HK-2 (cell line): ENCODE measurements around the gene SLC46A1.

Experiments used
- DNase-seq: peaks from one replicate; pipeline ENCODE4 v3.0.0-alpha.2; 2018; ENCODE audit not compliant: unreplicated experiment

SLC46A1 gene

DNA sequence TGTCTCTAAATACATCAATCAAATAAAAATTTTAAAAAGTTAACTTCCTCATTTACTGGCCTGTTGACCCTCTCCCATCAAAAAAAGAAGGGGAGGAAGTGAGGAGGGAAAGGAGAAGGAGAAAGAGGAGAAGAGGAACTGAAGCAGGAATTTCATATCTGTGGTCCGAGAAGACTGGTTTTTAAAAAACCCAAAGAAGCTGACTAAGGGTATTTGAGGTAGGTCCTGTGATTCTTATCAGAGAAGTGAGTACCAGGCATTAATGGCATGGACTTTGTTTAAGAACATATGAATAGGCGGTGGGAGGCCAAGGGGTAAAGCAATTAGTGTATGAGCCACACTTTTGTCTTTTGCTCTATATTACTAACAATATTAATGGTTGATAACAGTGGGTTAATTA, 2.0 kb downstream of the SLC46A1 start:
- no peak for DNase-seq

DNA sequence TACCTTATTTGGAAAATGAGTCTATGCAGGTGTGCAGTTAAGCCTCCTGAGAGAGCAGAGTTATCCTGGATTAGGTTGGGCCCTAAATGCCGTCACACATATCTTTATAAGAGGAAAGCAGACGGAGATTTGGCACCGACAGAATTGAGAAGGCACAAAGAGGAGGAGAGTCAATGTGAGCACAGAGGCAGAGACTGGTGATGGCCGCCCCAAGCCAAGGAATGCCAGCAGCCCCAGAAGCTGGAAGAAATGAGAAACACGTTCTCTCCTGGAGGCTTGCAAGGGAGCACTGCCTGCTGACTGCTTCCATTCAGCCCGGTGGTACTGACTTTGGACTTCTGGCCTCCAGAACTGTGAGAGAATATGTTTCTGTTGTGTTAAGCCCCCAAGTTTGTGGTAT, 3.2 kb downstream of the SLC46A1 start:
- DNase-seq = no peak

DNA sequence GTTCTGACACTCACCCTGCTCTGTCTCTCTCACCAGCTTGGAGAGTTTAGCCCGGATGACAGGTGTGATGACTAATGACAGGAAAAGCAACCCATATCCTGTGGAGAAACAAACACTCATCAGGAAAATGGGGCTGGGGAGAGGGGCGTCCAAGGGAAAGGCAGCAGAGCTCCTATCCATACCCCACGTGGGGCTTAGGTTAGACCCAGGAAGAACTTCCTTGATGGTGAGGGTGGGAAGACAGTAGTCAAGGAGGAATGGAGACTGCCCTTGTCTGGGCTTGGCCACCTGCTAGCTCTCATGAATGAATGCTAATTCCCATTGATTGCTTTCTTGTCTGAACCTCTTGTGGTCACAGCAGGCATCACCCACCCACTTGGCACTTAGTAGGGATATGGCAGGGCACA, 3.8 kb downstream of the SLC46A1 start:
- DNase-seq = no peak

DNA sequence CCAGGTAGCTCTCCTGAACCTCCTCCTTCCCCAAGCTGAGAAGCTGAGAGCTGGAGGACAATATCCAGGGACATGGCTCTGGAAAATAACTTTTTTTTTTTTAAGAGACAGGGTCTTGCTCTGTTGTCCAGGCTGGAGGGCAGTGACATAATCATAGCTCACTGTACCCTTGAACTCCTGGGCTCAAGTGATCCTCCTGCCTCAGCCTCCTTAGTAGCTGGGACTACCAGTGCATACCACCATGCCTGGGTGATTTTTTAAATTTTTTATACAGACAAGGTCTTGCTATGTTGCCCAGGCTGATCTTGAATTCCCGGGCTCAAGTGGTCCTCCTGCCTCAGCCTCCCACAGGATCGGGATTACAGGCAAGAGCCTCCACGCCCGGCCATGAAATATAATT, 6.2 kb downstream of the SLC46A1 start:
- DNase-seq = no peak

DNA sequence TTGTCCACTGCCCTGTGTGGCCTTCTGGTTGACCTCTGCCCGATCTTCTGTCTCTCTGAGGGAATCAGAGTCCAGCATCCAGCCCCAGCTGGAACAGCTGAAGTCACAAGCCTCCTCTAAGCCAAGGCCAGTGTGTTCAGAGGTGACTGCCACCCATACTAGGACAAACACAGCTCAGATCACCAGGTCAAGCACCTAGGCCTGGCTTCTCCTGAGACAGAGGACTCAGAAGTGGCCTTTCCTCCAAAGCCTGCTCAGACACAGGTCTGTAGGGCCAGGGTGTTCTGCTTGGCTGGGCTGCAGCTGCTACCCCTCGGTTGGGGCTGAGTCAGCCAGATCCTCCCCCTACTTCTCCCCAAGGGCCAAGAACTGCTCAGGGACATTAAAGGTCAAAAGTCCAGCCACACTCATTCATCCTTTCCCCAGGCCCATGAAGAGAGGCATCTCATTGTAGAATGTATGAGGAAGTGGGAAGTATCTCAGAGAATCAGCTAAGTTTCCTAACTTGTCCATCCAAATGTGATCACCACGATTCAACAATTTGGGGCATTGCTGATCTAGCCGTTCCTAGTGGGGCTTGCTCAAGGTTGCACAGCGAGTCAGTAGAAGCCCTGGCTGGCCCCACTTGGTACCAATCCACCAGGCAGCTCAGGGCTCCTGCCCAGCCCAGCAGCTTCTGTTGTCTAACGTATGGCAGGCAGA, 7.6 kb downstream of the SLC46A1 start:
- DNase-seq = peak; percentile 59

DNA sequence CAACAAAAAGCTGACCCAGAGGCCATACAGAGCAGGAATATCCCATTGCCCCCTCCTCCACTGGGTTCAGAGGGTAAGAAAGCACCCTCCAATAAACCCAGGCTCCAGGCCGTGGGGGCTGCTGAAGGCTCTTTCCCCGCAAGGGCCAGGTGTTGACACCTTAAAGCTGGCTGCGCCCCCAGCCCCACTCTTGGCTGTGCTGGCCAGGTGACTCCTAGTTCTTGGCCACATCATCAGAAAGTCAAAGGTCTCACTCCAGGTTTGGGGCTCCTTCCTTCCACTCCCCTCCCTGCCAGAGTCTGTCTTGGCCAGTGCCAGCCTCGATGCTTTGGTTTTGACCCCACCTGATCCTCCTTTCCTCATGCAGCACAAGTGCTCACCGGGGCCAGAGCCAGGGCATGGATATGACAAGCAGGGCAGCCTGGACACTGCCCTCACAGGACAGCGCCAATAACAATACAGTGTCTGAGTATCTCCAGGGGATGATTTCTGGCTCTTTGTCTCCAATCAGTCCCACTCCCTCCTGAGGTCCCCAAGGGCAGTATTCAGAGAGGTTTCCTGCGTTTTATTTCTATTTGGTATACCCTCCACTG, 8.2 kb downstream of the SLC46A1 start:
- no peak for DNase-seq

DNA sequence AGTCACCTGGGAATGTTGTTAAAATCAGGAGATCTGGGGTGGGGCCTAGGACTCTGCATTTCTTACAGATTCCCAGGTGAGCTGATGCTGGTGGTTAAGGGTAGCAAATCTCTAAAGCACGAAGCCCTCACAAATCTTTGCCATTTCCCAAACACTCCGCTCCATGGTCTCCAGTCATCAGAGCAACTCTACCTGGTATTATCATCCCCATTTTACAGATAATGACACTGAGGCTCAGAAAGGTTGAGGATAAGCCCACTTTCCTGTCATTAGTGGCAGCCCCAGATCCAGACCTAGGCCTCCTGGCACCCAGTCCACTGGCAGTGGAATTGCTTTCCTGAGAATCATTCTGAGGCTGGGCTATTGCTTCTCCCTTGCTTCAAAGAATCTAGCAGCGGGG, 8.7 kb downstream of the SLC46A1 start:
- no peak for DNase-seq

DNA sequence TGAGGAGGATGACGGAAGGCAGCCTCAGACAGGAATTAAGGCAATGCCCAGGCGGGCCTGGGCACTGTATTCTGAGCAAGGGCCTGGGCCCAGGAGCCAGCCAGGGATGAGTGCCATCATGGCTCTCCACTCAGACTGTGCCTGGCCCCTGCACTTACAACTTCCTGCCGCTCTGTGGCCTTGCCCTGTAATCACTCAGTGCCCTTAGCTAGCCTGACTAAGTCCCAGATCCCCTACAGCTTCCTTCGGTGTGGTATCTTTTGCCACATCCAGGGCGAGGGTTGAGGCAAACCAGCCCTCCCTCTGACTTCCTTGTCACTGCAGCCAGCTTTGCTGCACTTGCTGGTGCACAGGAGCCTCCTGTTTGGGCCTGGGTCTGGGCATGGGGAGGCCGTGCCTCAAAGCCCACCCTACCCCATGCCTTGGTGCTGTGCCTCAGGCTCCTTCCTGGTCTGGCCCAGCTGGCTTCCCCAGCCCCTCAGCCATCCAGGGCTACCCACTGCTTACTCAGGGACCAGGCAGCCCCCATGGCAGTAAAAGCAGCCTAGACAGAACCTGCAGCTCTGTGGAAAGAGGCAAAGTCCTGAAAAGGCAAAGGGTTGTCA, 9.3 kb downstream of the SLC46A1 start:
- no peak for DNase-seq

DNA sequence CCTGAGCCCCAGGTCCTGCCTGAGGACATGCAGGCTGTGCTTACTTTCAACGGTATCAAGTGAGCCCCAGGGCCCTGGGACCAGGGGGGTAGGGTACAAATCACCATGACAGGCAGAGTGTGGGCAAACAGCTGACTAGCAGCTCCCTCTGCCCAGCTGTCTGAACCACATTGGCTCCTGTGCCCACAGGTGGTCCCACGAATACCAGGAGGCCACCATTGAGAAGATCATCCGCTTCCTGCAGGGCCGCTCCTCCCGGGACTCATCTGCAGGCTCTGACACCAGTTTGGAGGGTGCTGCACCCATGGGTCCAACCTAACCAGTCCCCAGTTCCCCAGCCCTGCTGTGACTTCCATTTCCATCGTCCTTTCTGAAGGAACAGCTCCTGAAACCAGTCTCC, 10.0 kb downstream of the SLC46A1 start:
- no peak for DNase-seq

DNA sequence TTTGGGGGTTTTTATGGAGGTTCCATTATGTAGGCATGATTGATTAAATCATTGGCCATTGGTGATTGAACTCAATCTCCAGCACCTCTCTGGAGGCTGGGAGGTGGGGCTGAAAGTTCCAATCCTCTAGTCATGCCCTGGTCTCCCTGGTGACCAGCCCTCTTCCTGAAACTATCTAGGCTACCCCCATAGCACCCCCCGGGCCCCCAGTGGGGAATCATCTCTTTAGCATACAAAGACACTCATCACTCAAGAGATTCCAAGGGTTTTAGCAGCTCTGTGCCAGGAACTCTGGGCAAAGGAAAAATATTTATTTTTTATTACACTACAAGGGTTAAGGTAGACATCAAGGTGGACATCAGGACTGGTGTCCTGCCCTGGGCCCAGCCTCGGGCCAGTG, 10.6 kb downstream of the SLC46A1 start:
- no peak for DNase-seq

DNA sequence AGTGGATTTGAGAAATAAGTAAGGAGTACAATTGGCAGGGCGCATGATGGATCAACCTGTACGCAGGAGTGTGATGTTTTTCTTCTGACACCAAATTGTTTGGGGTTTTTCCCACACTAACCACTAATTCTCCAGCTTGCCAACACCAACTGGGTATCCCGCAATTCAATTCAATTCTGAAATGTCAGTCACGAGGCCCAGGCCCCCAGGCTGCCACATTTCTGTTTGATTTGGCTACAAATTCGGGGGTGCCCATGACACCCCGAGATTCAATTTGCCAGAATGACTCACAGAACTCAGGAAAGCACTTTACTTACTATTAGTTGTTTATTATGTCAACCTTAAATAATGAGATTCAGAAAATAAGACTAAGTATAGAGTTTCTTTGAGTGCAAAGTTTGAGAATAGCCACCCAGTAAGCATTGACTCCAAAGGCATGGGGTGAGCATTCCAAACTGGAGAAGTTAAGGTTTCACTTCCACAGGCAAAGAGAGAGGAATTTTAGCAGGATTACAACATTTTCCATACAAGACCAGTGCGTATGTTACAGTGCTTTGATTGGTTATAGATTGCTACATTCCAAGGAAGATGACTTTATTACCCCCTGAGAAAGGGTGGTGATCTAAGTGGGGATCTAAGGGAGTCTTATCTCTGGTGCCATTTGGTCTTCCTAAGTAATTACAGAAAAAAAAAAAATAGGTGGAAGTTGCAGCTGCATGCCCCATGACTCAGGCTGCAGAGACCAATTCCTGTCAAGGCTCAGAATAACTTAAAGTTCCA, 11.5 kb downstream of the SLC46A1 start:
- no peak for DNase-seq

DNA sequence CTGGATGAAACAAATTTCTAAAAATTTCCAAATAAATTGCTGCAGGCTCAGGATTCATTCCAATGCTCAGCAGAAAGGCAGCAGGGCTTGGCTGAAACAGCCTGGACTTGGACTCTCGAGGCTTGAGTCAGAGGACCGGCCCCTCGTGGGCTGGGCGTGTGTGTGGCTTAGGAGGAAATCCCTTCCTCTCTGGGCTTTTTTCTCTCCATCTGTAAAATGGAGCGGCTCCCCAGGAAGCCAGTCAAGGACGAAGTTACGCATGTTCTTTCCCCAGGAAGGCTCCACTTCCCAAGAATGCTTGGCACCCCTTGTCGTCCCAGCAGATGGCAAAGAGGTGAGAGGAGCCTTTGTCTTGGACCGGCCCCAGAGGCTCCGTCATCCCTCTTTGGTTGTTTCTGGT, 13.5 kb downstream of the SLC46A1 start:
- DNase-seq = no peak

DNA sequence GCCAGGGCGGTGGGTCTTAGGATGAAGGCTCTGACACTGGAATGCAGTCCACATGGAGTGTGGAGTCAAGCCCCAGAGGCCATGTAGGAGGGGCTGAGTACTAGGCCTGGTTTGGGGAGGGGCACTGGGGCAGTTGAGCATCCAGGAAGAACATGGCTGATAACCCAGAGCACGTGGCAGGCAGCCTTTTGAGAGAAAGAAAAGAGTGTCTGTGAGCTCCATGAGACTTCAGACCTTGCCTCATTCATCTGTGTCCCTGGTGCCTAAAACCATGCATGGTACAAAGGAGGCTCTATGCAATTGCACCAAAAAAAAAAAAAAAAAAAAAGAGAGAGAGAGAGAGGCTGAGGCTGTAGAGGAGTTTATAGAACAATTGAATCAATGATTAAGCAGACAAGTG, 14.6 kb downstream of the SLC46A1 start:
- DNase-seq = no peak

DNA sequence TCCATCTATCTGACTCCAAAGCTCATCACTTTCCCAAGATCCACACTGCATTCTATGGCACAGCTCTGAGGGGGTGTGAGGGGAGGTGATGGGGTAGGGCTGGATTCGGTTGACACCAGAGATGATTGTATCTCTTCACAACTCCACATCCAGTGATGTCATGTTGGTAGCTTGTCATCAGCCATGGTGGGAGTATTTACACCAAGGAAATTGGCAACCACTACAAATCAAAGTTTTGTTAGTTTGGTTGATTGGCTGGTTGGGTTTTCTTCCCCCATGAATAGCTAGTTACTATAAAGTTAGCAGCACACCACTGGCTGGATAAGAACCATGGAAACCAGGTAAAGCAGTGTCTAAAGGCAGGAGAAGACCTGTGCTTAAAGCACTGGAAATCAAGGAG, 15.0 kb downstream of the SLC46A1 start:
- DNase-seq = no peak

DNA sequence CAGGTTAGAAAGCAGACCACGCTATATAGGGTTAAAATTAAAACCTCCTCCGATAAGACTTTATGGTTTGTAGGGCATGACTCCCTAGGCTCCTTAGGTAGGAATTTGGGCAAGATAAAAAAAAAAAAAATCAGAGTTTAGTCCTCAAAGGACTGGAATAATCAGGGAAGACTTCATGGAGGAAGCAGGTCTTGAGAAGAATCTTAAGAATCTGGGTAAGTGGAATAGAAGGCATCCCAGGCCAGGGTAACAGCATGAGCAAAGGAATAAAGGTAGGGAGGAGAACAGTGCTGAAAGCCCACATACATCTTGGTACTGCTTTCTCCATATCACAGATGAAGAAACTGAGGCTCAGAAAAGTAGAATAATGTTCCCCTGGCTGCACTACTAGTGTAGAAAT, 15.4 kb downstream of the SLC46A1 start:
- DNase-seq = no peak

DNA sequence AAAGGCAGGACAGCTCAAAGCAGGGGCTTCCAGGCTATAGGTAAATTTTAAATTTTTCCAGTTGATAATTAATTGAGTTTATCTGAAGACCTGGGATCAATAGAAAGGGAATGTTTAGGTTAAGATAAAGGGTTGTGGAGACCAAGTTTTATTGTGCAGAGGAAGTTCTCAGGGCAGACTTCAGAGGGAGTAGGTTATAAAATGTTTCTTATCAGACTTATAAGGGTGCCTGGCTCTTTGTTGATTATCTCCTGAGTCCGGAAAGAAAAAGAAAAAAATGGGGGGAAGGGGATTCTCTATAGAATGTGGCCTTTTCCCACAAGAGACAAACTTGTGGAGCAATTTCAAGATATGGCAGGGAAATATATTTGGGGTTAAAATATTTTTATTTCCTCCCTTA, 15.9 kb downstream of the SLC46A1 start:
- DNase-seq = no peak

DNA sequence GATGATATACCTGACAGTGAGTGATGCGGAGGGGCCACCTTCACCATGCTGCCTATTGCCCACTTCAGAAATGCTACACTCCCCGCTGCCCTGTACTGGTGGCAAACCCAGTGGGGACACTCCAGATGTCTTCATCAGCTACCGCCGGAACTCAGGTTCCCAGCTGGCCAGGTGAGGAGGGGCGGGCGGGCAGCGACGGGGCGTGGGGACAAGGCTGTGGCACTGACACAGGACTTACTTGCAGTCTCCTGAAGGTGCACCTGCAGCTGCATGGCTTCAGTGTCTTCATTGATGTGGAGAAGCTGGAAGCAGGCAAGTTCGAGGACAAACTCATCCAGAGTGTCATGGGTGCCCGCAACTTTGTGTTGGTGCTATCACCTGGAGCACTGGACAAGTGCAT, 17.9 kb downstream of the SLC46A1 start:
- DNase-seq = no peak

DNA sequence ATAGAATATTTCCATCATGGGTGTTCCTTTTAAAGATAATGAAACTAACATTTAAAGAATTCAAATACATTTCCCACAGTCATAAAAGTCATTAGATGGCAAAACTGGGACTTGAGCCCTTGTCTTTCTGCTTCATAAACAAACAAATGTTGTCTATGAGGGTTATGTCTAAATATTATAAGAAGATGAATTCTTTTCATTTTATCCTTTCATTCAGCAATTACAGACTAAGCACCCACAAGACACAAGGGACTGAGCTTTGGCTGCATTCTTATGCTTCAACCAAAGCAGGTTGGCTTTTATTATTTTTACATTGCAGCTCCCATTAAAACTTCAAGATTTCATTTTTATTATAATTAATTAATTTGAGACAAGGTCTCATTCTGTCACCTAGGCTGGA, 19.6 kb downstream of the SLC46A1 start:
- DNase-seq = no peak

DNA sequence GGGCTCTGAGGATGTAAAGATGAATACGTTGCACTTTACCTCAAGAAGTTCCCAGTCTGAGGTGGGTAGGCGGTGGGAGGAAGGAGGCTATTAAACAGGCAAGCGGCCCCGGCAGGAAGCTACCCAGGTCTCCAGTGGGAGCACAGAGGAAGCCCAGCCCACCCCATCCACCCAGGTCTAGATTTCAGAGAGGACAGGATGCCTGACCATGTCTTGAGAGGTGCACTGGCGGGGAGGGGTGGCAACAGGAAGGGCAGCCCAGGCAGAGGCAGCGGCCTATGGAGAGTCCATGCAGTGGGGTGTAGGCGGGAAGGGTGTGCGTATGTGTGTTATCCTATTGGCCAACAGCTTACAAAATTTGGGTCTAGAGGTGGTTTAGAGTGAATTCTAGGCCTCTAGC, 20.6 kb downstream of the SLC46A1 start:
- no peak for DNase-seq

DNA sequence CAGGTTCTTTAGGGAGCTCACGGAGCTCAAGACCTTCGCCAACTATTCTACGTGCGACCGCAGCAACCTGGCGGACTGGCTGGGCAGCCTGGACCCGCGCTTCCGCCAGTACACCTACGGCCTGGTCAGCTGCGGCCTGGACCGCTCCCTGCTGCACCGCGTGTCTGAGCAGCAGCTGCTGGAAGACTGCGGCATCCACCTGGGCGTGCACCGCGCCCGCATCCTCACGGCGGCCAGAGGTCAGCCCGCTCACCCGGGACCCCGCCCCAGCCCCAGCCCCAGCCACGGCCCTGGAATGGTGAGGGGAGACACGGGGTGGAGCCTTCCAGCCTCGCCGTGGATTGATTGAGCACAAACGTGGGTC, 21.0 kb downstream of the SLC46A1 start:
- no peak for DNase-seq

DNA sequence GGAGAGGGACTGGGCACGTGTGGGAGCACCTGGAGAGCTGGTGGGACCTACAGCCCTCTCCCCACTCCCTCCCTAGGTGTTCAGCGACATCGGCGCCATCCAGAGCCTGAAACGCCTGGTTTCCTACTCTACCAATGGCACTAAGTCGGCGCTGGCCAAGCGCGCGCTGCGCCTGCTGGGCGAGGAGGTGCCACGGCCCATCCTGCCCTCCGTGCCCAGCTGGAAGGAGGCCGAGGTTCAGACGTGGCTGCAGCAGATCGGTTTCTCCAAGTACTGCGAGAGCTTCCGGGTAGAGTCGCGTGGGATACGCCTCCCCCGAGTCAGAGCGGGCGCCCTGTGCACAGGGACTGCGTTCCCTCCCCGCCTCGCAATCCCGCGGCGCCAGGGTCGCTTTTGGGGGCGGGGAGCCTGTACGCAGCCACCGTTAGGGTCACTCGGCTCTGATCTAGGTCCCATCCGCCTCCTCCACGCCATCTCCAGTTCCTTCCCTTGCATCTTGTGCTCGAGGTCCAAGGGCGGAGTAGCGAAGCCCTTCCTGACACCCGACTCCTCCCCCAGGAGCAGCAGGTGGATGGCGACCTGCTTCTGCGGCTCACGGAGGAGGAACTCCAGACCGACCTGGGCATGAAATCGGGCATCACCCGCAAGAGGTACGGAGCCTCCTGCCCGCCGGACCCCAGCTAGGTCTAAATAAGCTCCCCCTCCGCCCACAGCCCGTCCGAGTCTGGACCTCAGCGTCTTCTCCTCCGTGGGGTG, 21.6 kb downstream of the SLC46A1 start:
- DNase-seq = no peak

DNA sequence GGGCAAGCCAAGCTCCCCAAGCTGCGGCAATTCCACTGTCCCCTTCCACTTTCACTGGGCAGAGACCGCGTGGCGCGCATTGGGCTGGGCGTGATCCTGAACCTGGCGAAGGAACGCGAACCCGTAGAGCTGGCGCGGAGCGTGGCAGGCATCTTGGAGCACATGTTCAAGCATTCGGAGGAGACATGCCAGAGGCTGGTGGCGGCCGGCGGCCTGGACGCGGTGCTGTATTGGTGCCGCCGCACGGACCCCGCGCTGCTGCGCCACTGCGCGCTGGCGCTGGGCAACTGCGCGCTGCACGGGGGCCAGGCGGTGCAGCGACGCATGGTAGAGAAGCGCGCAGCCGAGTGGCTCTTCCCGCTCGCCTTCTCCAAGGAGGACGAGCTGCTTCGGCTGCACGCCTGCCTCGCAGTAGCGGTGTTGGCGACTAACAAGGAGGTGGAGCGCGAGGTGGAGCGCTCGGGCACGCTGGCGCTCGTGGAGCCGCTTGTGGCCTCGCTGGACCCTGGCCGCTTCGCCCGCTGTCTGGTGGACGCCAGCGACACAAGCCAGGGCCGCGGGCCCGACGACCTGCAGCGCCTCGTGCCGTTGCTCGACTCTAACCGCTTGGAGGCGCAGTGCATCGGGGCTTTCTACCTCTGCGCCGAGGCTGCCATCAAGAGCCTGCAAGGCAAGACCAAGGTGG, 24.7 kb downstream of the SLC46A1 start:
- no peak for DNase-seq
